HEK293T (cell line): ENCODE measurements around the gene TMC1.

ENCODE experiments used
- CTCF ChIA-PET: fragments of 350-600 bp; formaldehyde crosslinking; extraction: SDS; loops from one replicate; lab custom pipeline; 2021; ENCODE audit warnings: antibody characterized with exemption, inconsistent platforms; lab: Yijun Ruan, JAX
- POLR2A ChIA-PET: fragments of 350-600 bp; formaldehyde crosslinking; extraction: SDS; loops from one replicate; lab custom pipeline; 2020; ENCODE audit warnings: antibody characterized with exemption, inconsistent platforms; lab: Yijun Ruan, JAX
- DNase-seq: peaks from one replicate; pipeline ENCODE4 v3.0.0; 2012; ENCODE audit warnings: mixed read lengths; ENCODE audit errors: extremely low spot score
- ARNT ChIP-seq: fragments of 450-650 bp; IDR thresholded peaks from 2 replicates; pipeline ENCODE4 v1.6.1; 2017; ENCODE audit warnings: mild to moderate bottlenecking
- BHLHE40 ChIP-seq: fragments of 450-650 bp; IDR thresholded peaks from 2 replicates; pipeline ENCODE4 v1.6.1; 2016; ENCODE audit warnings: mild to moderate bottlenecking, moderate library complexity, borderline replicate concordance
- CTBP1 ChIP-seq: fragments of 450-650 bp; IDR thresholded peaks from 2 replicates; pipeline ENCODE4 v1.6.1; 2016; ENCODE audit warnings: borderline replicate concordance
- ELF4 ChIP-seq: fragments of 450-650 bp; IDR thresholded peaks from 2 replicates; pipeline ENCODE4 v1.6.1; 2017; ENCODE audit warnings: antibody characterized with exemption
- FOXA1 ChIP-seq: fragments of 450-650 bp; IDR thresholded peaks from 2 replicates; pipeline ENCODE4 v1.6.1; 2016; ENCODE audit warnings: mild to moderate bottlenecking
- FOXK2 ChIP-seq: fragments of 450-650 bp; IDR thresholded peaks from 2 replicates; pipeline ENCODE4 v1.6.1; 2016; ENCODE audit warnings: mild to moderate bottlenecking
- FOXM1 ChIP-seq: fragments of 450-650 bp; IDR thresholded peaks from 2 replicates; pipeline ENCODE4 v1.6.1; 2017; ENCODE audit warnings: mild to moderate bottlenecking, borderline replicate concordance
- HDGF ChIP-seq: fragments of 450-650 bp; IDR thresholded peaks from 2 replicates; pipeline ENCODE4 v1.6.1; 2017; ENCODE audit warnings: antibody characterized with exemption, borderline replicate concordance
- L3MBTL2 ChIP-seq: fragments of 450-650 bp; conservative IDR thresholded peaks from 2 replicates; pipeline ENCODE4 v1.6.1; 2016; ENCODE audit warnings: mild to moderate bottlenecking
- LEF1 ChIP-seq: fragments of 450-650 bp; IDR thresholded peaks from 2 replicates; pipeline ENCODE4 v1.6.1; 2017; ENCODE audit warnings: mild to moderate bottlenecking, borderline replicate concordance
- NFRKB ChIP-seq: fragments of 450-650 bp; IDR thresholded peaks from 2 replicates; pipeline ENCODE4 v1.6.1; 2016; ENCODE audit warnings: mild to moderate bottlenecking, moderate library complexity
- SP1 ChIP-seq: fragments of 450-650 bp; IDR thresholded peaks from 2 replicates; pipeline ENCODE4 v1.6.1; 2017
- SUZ12 ChIP-seq: fragments of 450-650 bp; IDR thresholded peaks from 2 replicates; pipeline ENCODE4 v1.6.1; 2016; ENCODE audit warnings: mild to moderate bottlenecking
- TARDBP ChIP-seq: fragments of 450-650 bp; IDR thresholded peaks from 2 replicates; pipeline ENCODE4 v1.6.1; 2016
- ZNF384 ChIP-seq: fragments of 450-650 bp; IDR thresholded peaks from 2 replicates; pipeline ENCODE4 v1.6.1; 2016
- TF ChIP-seq, protein P1 (sequence below): fragments of 450-650 bp; IDR thresholded peaks from 2 replicates; pipeline ENCODE4 v1.6.1; 2016

Gene TMC1

GRCh38 chr9:72703574-72703973, 182.2 kb downstream of the TMC1 start:
- TF ChIP-seq FOXA1, result no peak
- no peak for TF ChIP-seq FOXM1
- TF ChIP-seq CTBP1, result no peak
- no peak for TF ChIP-seq HDGF
- no peak for DNase-seq
- ChIA-PET CTCF (no interaction called here), POLR2A (no interaction called here)

GRCh38 chr9:72704688-72705375, 183.4 kb downstream of the TMC1 start:
- POLR2A ChIA-PET, result no interaction called here
- CTCF ChIA-PET, result no interaction called here
- no peak for TF ChIP-seq NFRKB
- no peak for TF ChIP-seq FOXM1
- no peak for DNase-seq

GRCh38 chr9:72718503-72718902, 197.1 kb downstream of the TMC1 start:
- ChIA-PET POLR2A (no interaction called here), CTCF (no interaction called here)
- TF ChIP-seq SUZ12 (no peak), TARDBP (no peak), LEF1 (no peak), HDGF (no peak), FOXM1 (no peak), FOXA1 (no peak)
- TF ChIP-seq, protein P1, sequence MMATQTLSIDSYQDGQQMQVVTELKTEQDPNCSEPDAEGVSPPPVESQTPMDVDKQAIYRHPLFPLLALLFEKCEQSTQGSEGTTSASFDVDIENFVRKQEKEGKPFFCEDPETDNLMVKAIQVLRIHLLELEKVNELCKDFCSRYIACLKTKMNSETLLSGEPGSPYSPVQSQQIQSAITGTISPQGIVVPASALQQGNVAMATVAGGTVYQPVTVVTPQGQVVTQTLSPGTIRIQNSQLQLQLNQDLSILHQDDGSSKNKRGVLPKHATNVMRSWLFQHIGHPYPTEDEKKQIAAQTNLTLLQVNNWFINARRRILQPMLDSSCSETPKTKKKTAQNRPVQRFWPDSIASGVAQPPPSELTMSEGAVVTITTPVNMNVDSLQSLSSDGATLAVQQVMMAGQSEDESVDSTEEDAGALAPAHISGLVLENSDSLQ, result no peak
- no peak for DNase-seq

- TF ChIP-seq SUZ12 (no peak), SP1 (no peak)
- no peak for DNase-seq
- CTCF ChIA-PET, result no interaction called here
- POLR2A ChIA-PET, result no interaction called here
Observed at GRCh38 chr9:72721067-72721466, 199.7 kb downstream of the TMC1 start.

- TF ChIP-seq, protein P1, result no peak
- TF ChIP-seq SP1 (no peak), L3MBTL2 (no peak), ARNT (no peak), ELF4 (no peak), FOXM1 (no peak), BHLHE40 (no peak), SUZ12 (no peak), TARDBP (no peak), FOXK2 (no peak), CTBP1 (no peak), HDGF (no peak), LEF1 (no peak)
- ChIA-PET CTCF (no interaction called here), POLR2A (no interaction called here)
- DNase-seq, result no peak
Observed at GRCh38 chr9:72726947-72727346, 205.5 kb downstream of the TMC1 start.

DNA sequence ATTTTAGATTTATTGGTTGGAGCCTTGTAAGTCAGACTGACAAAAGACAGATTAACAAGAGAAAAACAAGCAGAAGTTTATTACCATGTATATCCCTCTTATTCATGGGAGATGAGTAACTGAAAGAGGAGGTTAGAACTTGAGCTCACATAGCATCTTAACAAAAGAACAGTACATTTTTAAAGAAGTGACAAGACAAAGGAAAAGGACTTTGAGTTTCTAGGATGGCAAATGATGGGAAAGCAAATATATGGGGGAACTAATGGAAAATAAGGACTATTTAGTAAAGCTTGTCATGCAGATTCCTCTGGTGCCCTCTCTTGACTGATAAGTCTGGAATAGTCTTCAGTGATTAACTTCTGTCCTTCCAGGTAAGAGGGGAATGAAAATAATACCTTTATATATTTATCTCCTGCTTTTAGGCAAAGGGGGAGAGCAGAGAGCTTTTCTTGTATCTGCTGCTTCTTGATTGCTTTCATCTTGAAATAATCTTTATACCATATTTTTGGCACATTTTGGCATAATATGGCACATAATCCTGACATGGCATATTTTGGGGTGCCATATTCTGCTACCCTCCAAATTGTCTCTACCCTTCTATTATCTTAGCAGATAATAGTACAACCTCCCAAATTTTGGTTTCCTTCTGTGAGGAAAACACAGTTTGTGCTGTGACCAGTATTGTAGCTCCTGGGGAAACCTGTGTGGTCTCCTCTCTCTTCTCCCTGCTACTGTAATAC, 206.8 kb downstream of the TMC1 start:
- ChIA-PET POLR2A (no interaction called here), CTCF (no interaction called here)
- no peak for TF ChIP-seq ARNT
- TF ChIP-seq BHLHE40, result no peak
- no peak for TF ChIP-seq SP1
- TF ChIP-seq CTBP1, result no peak
- no peak for TF ChIP-seq HDGF
- no peak for TF ChIP-seq TARDBP
- no peak for TF ChIP-seq LEF1
- no peak for TF ChIP-seq FOXK2
- no peak for TF ChIP-seq L3MBTL2
- no peak for TF ChIP-seq ELF4
- no peak for TF ChIP-seq NFRKB
- TF ChIP-seq ZNF384, result no peak
- no peak for TF ChIP-seq FOXA1
- no peak for TF ChIP-seq SUZ12
- no peak for TF ChIP-seq FOXM1
- TF ChIP-seq, protein P1, result no peak
- DNase-seq, result no peak

DNA sequence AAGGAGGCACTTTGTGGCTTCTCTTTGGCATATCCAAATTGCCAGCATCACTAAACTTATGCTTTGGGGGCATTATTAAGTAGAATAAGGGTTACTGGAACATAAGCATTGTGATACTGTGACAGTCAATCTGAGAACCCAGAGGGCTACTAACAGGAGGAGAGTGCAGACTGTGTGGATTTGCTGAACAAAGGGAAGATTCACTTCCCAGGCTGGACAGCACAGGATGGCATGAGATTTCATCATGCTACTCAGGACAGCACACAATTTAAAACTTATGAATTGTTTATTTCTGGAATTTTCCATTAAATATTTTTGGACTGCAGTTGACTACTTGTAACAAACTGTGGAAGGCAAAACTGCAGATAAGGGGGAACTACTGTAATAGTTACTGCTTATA, 212.5 kb downstream of the TMC1 start:
- POLR2A ChIA-PET, result no interaction called here
- CTCF ChIA-PET, result no interaction called here
- no peak for DNase-seq
- TF ChIP-seq, protein P1, result no peak
- TF ChIP-seq BHLHE40 (no peak), FOXM1 (no peak), CTBP1 (no peak), L3MBTL2 (no peak), SUZ12 (no peak), FOXA1 (no peak), ZNF384 (no peak), ARNT (no peak)
